Muscle of leg (tissue), 11 donors: Measurements from ENCODE around the gene FILIP1L. TPM values are rescaled to one million over a fixed set of nuclear protein-coding genes. Genes with fewer than 3 reads are reported as not detected.

Source experiments
- DNase-seq: peaks from one replicate; pipeline ENCODE4 v3.0.0; 2013
- H3K27ac ChIP-seq: one replicate; pipeline ENCODE4 v1.5.1; 2013; ENCODE audit warnings: mild to moderate bottlenecking, low read length, control low read depth
- H3K27me3 ChIP-seq: one replicate; pipeline ENCODE4 v1.6.1; 2013; ENCODE audit warnings: low read length; ENCODE audit not compliant: control insufficient read depth, insufficient read depth
- H3K36me3 ChIP-seq: one replicate; pipeline ENCODE4 v1.6.1; 2013; ENCODE audit warnings: low read length; ENCODE audit not compliant: control insufficient read depth, insufficient read depth
- H3K4me1 ChIP-seq: one replicate; pipeline ENCODE4 v1.6.1; 2013; ENCODE audit warnings: low read length; ENCODE audit not compliant: control insufficient read depth, insufficient read depth
- H3K4me3 ChIP-seq: one replicate; pipeline ENCODE4 v1.5.1; 2013; ENCODE audit warnings: low read length, control low read depth
- H3K9me3 ChIP-seq: replicated peaks from 2 replicates; pipeline ENCODE4 v1.6.1; 2013; ENCODE audit warnings: low read depth, low read length; ENCODE audit not compliant: control insufficient read depth
- WGBS: methylation state at CpG from one replicate; pipeline ENCODE4 v1.1.5; 2013; ENCODE audit warnings: missing lambda C conversion rate; ENCODE audit not compliant: insufficient coverage; 5-methylcytosine and 5-hydroxymethylcytosine counted together
- polyA plus RNA-seq, 8 donors: library from polyadenylated mRNA; unstranded; fragments of 120-200 nt; gene quantifications; one replicate each; pipeline versions ENCODE4 v1.2.1 to v1.2.3, GENCODE V29; 2013; ENCODE audit warnings: inconsistent platforms in 1 of 8, low replicate concordance in 1 of 8; ENCODE audit not compliant: insufficient read length in 8 of 8, insufficient read depth in 1 of 8
- total RNA-seq: library from RNA; stranded (reverse); fragments of 120-200 nt; gene quantifications from one replicate; pipeline ENCODE4 v1.2.4, GENCODE V29; 2013

Gene FILIP1L
- total and polyA plus RNA-seq, 9 donors, result 30.0 to 72.9 (median 51.2) TPM

- H3K4me3 ChIP-seq, result no peak overlapping the region
- no peak for DNase-seq
- H3K9me3 ChIP-seq, result no peaks in the 10 kb centered on the region
- H3K4me1 ChIP-seq, result peaks cover 5% of the 10 kb centered on the region
- WGBS, result no CpG with 5 or more reads among the region's 3 CpGs
- H3K27ac ChIP-seq, result no peak overlapping the region
- no peaks in the 10 kb centered on the region for H3K27me3 ChIP-seq
- H3K36me3 ChIP-seq, result no peaks in the 10 kb centered on the region
Measured at GRCh38 chr3:99899603-99900002, 214.7 kb downstream of the FILIP1L start.

DNA sequence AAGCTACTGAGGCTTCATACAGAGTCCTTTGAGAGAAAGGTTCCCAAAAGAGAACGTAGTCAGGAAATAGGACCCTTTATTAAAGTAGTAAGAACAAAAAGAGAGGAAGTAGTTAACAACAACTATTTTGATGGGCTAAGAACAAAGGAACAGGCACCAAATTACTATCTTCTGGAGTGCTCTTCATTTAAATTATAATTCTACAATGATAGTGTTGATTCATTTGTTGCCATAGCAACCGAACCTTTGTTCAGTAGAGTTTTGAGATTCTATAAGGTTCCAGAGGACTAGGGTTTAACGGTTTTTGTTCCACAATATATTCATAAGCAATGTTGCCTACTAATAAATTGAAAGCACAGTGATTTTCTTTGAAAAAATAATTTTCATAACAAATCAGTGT, 217.8 kb downstream of the FILIP1L start:
- H3K4me1 ChIP-seq, result peaks cover 5% of the 10 kb centered on the region
- H3K9me3 ChIP-seq, result no peaks in the 10 kb centered on the region
- H3K4me3 ChIP-seq, result no peak overlapping the region
- H3K27me3 ChIP-seq, result no peaks in the 10 kb centered on the region
- H3K36me3 ChIP-seq, result no peaks in the 10 kb centered on the region
- no CpG with 5 or more reads among the region's 3 CpGs for WGBS
- DNase-seq, result no peak
- H3K27ac ChIP-seq, result peak overlapping the region; percentile 75

DNA sequence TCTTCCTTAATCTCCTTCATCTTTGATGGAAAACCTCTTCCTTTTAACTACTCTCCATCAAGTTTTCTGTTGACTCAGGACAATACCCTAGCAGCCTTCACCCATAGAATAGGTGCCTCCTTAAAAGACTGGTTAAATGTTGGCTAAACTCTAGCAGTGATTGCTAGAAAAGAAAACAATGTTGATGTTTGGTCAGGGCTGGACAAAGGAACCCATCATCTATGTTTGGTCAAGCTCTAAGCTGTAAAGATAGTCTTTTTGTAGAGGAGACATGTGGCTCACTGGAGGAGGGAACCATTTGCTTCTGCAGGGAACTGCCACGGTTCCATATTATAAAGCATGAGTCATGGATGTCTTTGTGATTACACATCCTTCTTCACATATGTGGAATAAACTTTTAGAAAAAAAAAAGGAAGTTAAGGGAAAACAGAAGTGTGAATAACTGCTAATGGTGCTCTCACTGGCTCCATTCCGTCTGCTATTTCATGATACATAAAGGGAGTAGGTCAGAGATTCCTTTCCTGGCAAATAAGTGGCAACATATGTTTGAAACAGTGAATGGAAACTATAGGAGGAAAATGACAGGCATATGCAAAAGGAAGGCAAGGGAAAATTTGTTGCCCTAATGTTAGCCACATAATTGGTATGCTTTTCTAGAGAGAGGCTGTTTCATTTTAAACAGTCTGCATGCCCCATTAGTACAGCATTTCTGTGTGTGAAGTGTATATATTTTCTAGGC, 218.4 kb downstream of the FILIP1L start:
- WGBS, result 43% methylated on average over 1 of the region's 2 CpGs
- peak overlapping the region; percentile 75 for H3K27ac ChIP-seq
- H3K4me3 ChIP-seq, result no peak overlapping the region
- peaks cover 5% of the 10 kb centered on the region for H3K4me1 ChIP-seq
- DNase-seq, result peak; percentile 73
- no peaks in the 10 kb centered on the region for H3K27me3 ChIP-seq
- no peaks in the 10 kb centered on the region for H3K36me3 ChIP-seq
- H3K9me3 ChIP-seq, result no peaks in the 10 kb centered on the region

DNA sequence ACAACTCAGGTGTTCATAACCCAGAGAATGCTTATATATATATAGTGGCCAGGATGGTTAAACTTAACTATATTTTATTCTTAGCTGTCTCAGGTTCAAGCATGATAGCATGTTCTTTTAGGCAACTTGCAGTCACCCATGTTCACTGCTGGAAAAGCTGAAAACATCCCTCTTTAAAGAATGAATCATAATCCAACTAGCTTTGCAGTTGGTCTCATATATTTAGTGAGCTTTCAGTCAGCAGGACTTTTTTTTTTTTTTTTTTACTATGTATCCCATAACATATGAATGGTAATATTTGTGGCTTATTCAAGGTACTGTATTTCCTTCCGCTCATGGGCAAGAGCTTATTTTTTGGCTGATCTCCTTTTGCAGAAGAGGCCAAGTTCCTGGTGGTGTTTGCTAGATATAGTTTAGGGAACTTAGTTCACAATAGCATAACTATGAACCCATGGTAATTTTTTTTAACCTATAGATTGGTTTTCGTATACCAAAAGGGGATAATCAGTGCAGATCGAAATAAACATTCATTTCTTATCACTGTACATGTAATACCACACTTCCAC, 219.1 kb downstream of the FILIP1L start:
- H3K4me3 ChIP-seq, result no peak overlapping the region
- DNase-seq, result no peak
- H3K9me3 ChIP-seq, result no peaks in the 10 kb centered on the region
- peaks cover 3% of the 10 kb centered on the region for H3K4me1 ChIP-seq
- WGBS, result 100% methylated on average over 1 of the region's 3 CpGs
- H3K27ac ChIP-seq, result peak overlapping the region; percentile 75
- no peaks in the 10 kb centered on the region for H3K36me3 ChIP-seq
- no peaks in the 10 kb centered on the region for H3K27me3 ChIP-seq

- no peaks in the 10 kb centered on the region for H3K27me3 ChIP-seq
- DNase-seq, result no peak
- H3K4me1 ChIP-seq, result peaks cover 3% of the 10 kb centered on the region
- H3K4me3 ChIP-seq, result no peak overlapping the region
- H3K9me3 ChIP-seq, result no peaks in the 10 kb centered on the region
- H3K27ac ChIP-seq, result no peak overlapping the region
- no peaks in the 10 kb centered on the region for H3K36me3 ChIP-seq
Measured at GRCh38 chr3:99892332-99892731, 222.0 kb downstream of the FILIP1L start.

GRCh38 chr3:99891610-99892285, 222.6 kb downstream of the FILIP1L start:
- Histone ChIP-seq H3K9me3 (no peaks in the 10 kb centered on the region), H3K27ac (no peak overlapping the region), H3K36me3 (no peaks in the 10 kb centered on the region), H3K4me3 (no peak overlapping the region), H3K27me3 (no peaks in the 10 kb centered on the region), H3K4me1 (peaks cover 3% of the 10 kb centered on the region)
- WGBS, result no CpG with 5 or more reads among the region's 2 CpGs
- DNase-seq, result no peak

DNA sequence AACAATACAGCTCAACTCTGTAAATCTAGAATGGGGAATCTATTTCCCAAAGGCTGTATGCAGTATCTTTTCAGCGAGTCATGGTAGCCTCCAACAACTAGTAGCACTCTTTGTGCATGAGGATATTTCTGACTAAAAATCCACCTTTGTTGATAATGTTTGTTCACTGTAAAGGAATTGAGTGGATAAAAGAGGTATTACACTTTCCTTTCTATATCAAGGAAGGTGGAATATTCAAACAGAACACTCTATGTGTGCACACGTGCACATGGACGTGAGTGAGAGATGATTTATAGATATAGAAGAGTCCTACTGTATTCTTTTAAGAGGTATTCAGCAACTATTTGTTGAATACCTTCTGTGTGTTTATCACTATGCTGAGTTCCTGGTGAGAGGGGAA, 228.4 kb downstream of the FILIP1L start:
- H3K9me3 ChIP-seq, result no peaks in the 10 kb centered on the region
- no peaks in the 10 kb centered on the region for H3K27me3 ChIP-seq
- H3K4me3 ChIP-seq, result no peak overlapping the region
- H3K4me1 ChIP-seq, result peaks cover 4% of the 10 kb centered on the region
- no peaks in the 10 kb centered on the region for H3K36me3 ChIP-seq
- no peak overlapping the region for H3K27ac ChIP-seq
- no peak for DNase-seq
- no CpG with 5 or more reads among the region's 3 CpGs for WGBS

- H3K27ac ChIP-seq, result no peak overlapping the region
Measured at GRCh38 chr3:99885085-99885484, 229.2 kb downstream of the FILIP1L start.

DNA sequence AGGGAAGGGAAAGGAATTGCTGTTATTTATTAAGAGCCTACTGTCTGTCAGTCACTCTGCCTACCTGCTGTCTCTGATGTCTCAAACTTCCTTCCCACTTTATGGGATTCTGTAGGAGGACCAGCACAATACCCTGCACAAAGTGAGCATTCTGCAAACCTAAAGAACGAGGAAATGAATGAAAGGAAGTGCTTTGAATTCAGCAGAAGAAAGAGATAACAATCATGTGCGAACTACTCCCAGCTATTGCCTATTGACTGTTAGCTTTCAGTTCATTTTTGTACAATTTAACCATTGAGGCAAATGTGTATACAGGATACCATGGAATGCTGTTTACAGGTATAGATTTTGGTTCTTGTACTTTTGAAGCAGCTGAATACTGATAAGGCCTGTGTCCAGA, 229.8 kb downstream of the FILIP1L start:
- Histone ChIP-seq H3K4me3 (no peak overlapping the region), H3K27me3 (no peaks in the 10 kb centered on the region), H3K4me1 (peaks cover 5% of the 10 kb centered on the region), H3K36me3 (no peaks in the 10 kb centered on the region), H3K9me3 (no peaks in the 10 kb centered on the region), H3K27ac (no peak overlapping the region)
- DNase-seq, result no peak
- WGBS, result no CpG with 5 or more reads among the region's 2 CpGs

More at GRCh38 chr3:99885085-99885484, 229.2 kb downstream of the FILIP1L start:
- H3K27me3 ChIP-seq, result no peaks in the 10 kb centered on the region
- H3K4me1 ChIP-seq, result peaks cover 5% of the 10 kb centered on the region
- no peak overlapping the region for H3K4me3 ChIP-seq
- H3K9me3 ChIP-seq, result no peaks in the 10 kb centered on the region
- H3K36me3 ChIP-seq, result no peaks in the 10 kb centered on the region
- WGBS, result no CpG with 5 or more reads among the region's 1 CpG
- DNase-seq, result no peak

- no peaks in the 10 kb centered on the region for H3K36me3 ChIP-seq
- peaks cover 5% of the 10 kb centered on the region for H3K4me1 ChIP-seq
- no CpG with 5 or more reads among the region's 1 CpG for WGBS
- no peak overlapping the region for H3K27ac ChIP-seq
- no peaks in the 10 kb centered on the region for H3K27me3 ChIP-seq
- no peaks in the 10 kb centered on the region for H3K9me3 ChIP-seq
- H3K4me3 ChIP-seq, result no peak overlapping the region
- no peak for DNase-seq
Measured at GRCh38 chr3:99883693-99884092, 230.6 kb downstream of the FILIP1L start.
